Activated naive CD4-positive, alpha-beta T cell treated with anti-CD3 and anti-CD28 coated beads, Interleukin-2, amount 50 U/mL, for 16 hours (primary cell): ENCODE measurements around the gene PHOSPHO2.

Experiments used
- DNase-seq: peaks from one replicate; pipeline ENCODE4 v3.0.0-alpha.2; 2020

PHOSPHO2 gene

GRCh38 chr2:169718930-169719504, 24.7 kb downstream of the PHOSPHO2 start:
- DNase-seq, result no peak

- no peak for DNase-seq
Measured at GRCh38 chr2:169721016-169721415, 26.7 kb downstream of the PHOSPHO2 start.

- no peak for DNase-seq
Measured at GRCh38 chr2:169727065-169727464, 32.8 kb downstream of the PHOSPHO2 start.

GRCh38 chr2:169729274-169729605, 35.0 kb downstream of the PHOSPHO2 start:
- DNase-seq, result no peak

- no peak for DNase-seq
Measured at GRCh38 chr2:169732075-169732474, 37.8 kb downstream of the PHOSPHO2 start.

GRCh38 chr2:169732583-169733358, 38.5 kb downstream of the PHOSPHO2 start:
- no peak for DNase-seq

- peak; percentile 16 for DNase-seq
Measured at GRCh38 chr2:169734169-169734847, 40.0 kb downstream of the PHOSPHO2 start.

- DNase-seq, result no peak
Measured at GRCh38 chr2:169735623-169736022, 41.4 kb downstream of the PHOSPHO2 start.

- DNase-seq, result no peak
Measured at GRCh38 chr2:169736902-169737301, 42.6 kb downstream of the PHOSPHO2 start.

- DNase-seq, result no peak
Measured at GRCh38 chr2:169738566-169739229, 44.4 kb downstream of the PHOSPHO2 start.

GRCh38 chr2:169739351-169739750, 45.1 kb downstream of the PHOSPHO2 start:
- no peak for DNase-seq

GRCh38 chr2:169743549-169743948, 49.3 kb downstream of the PHOSPHO2 start:
- no peak for DNase-seq

GRCh38 chr2:169746240-169746639, 52.0 kb downstream of the PHOSPHO2 start:
- DNase-seq, result no peak

GRCh38 chr2:169748319-169748718, 54.0 kb downstream of the PHOSPHO2 start:
- no peak for DNase-seq
